Lower lobe of right lung (tissue), 2 donors: ENCODE data around the gene ZBTB45. TPM values are rescaled to one million over a fixed set of nuclear protein-coding genes. Genes with fewer than 3 reads are reported as not detected.

ENCODE experiments used
- ATAC-seq, 2 donors: fragments of 200-7000 bp; cut with Tn5 transposase; one replicate each; pipeline ENCODE4 v1.9.1; 2020 to 2022; ENCODE audit warnings: mild to moderate bottlenecking in 2 of 2, moderate library complexity in 2 of 2
- DNase-seq: peaks from one replicate; pipeline ENCODE4 v3.0.0-alpha.2; 2020
- H3K27ac ChIP-seq: fragments of 200-600 bp; one replicate; pipeline ENCODE4 v1.8.0; 2022
- H3K27me3 ChIP-seq: fragments of 200-600 bp; one replicate; pipeline ENCODE4 v1.8.0; 2022; ENCODE audit warnings: low read depth
- H3K36me3 ChIP-seq: fragments of 200-600 bp; one replicate; pipeline ENCODE4 v1.8.0; 2022; ENCODE audit warnings: mild to moderate bottlenecking
- H3K4me1 ChIP-seq: fragments of 200-600 bp; one replicate; pipeline ENCODE4 v1.8.0; 2022
- H3K4me3 ChIP-seq: fragments of 200-600 bp; one replicate; pipeline ENCODE4 v1.8.0; 2022; ENCODE audit warnings: mild to moderate bottlenecking
- H3K9me3 ChIP-seq: fragments of 200-600 bp; one replicate; pipeline ENCODE4 v1.8.0; 2022
- CTCF ChIP-seq: fragments of 200-600 bp; IDR thresholded peaks from one replicate; pipeline ENCODE4 v1.8.0; 2022; ENCODE audit warnings: antibody characterized with exemption, mild to moderate bottlenecking
- intact Hi-C: fragments of 100-400 bp; cut with DNase I; formaldehyde crosslinking; loops from one replicate; pipeline ENCODE4 v1.11.0; 2022
- total RNA-seq: library from RNA; stranded (reverse); fragmentation: NEBNext Ultra II Directional; extraction: Animal tissue kit (Norgen Biotek cat#: 25700); gene quantifications from one replicate; pipeline ENCODE4 v1.2.1, GENCODE V29; 2021
- donor health status: DM: no; HTN: yes; CAD: no; lungs with severe emphysema.

Gene ZBTB45
- total RNA-seq, 1 donor from 2014 or later: 14.1 TPM

GRCh38 chr19:58559275-58560006 lies 39.8 kb upstream of the ZBTB45 start:
- Histone ChIP-seq H3K27me3 (peaks cover 6% of the 10 kb centered on the region), H3K4me3 (peak overlapping the region; percentile 66), H3K27ac (peak overlapping the region; percentile 99), H3K9me3 (no peaks in the 10 kb centered on the region), H3K36me3 (peaks cover 19% of the 10 kb centered on the region), H3K4me1 (peaks cover 47% of the 10 kb centered on the region)
- intact Hi-C loops: no loop called here
- no peak for TF ChIP-seq CTCF
- DNase-seq: peak; percentile 93
- peak; percentile 77 to 78 for ATAC-seq

- peaks cover 54% of the 10 kb centered on the region for H3K4me1 ChIP-seq
- H3K27me3 ChIP-seq: peaks cover 6% of the 10 kb centered on the region
- peak overlapping the region; percentile 99 for H3K27ac ChIP-seq
- ATAC-seq (peak; percentile 87 to 90), DNase-seq (peak; percentile 99)
- peaks cover 20% of the 10 kb centered on the region for H3K36me3 ChIP-seq
- no peak for TF ChIP-seq CTCF
- intact Hi-C loops: no loop called here
- H3K9me3 ChIP-seq: no peaks in the 10 kb centered on the region
- H3K4me3 ChIP-seq: peak overlapping the region; percentile 66
These were observed 39.1 kb upstream of the ZBTB45 start for GRCh38 chr19:58558623-58559274.

DNA sequence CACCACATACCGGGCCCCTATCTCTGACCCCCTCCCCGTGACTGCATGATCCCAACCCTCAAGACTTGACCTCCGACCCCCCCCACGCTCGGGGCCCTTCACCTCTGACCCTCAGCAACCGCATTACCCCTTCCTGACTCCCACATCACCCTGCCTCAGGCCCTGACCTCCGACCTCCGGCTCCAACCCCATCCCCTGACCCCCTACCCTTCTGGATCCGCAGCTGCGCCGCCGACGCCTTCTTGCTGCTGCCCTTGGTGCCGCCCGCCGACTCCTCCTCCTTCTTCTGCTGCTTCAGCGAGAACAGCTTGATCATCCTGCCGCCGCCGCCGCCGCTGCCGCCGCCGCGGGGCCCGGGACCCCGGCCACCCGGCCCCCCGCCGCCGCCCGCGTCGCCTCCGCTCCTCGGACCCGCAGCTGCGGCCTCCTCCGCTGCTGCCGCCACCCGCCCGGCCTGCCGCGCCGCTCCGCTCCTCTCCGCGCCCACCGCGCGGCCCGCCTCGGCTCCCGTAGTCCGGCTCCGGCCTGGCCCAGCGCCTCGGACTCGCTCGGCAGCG lies 38.5 kb upstream of the ZBTB45 start, which contains the start of gene UBE2M:
UBE2M (minus strand) TSS at position 546 of the 557 bp plus-strand sequence; CDS start at position 316, 230 bp downstream.
- TF ChIP-seq CTCF: no peak
- Histone ChIP-seq H3K36me3 (peaks cover 27% of the 10 kb centered on the region), H3K4me3 (peak within 1 kb of the TSS; percentile 66), H3K27ac (peak within 1 kb of the TSS; percentile 99), H3K4me1 (peaks cover 57% of the 10 kb centered on the region), H3K27me3 (peaks cover 6% of the 10 kb centered on the region), H3K9me3 (no peaks in the 10 kb centered on the region)
- ATAC-seq (no peak), DNase-seq (peak; percentile 83)
- intact Hi-C loops: no loop called here

DNA sequence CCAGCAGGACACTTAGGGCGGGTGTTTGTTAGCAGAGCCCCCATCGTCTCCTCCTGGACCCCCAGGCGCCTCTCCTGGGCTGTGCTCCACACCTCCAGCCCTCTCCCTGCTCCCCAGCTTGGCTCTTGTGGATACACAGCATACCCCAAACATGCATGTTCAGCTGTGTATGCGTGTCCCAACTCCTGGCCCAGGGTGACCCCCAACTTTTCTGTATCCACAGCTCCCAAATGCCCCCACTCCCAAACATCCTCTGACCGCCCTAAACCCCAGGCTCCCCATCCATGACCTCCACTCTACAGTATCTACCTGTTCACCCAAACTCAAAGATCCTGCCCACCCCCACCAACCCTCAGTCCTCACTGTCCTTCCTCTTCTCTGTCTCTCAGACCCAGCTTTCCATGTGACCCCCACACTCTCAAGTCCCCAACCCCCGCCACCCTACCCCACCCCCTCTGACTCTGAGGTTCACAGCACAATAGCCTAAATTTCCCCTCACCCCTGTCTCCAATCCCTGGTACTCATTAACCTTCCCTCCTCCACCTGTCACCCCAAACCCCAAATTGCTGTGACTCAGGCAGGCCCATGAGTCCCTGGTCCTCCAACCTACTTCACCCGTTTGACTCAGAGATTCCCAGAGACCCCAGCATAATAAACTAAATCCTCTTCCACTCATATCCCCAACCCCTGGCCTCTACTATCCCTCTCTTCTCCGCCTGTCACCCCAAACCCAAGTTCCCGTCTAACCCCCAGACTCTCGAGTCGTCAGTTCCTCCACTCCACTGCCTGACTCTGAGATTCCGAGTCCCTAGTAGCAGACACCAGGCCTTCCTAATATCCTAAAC lies 37.8 kb upstream of the ZBTB45 start:
- Histone ChIP-seq H3K4me3 (peak overlapping the region; percentile 66), H3K9me3 (no peaks in the 10 kb centered on the region), H3K27me3 (peaks cover 3% of the 10 kb centered on the region), H3K4me1 (peaks cover 50% of the 10 kb centered on the region), H3K27ac (peak overlapping the region; percentile 99), H3K36me3 (peaks cover 34% of the 10 kb centered on the region)
- no peak for DNase-seq
- intact Hi-C loops: no loop called here
- TF ChIP-seq CTCF: no peak
- no peak for ATAC-seq

- Histone ChIP-seq H3K36me3 (peaks cover 41% of the 10 kb centered on the region), H3K4me3 (peak overlapping the region; percentile 66), H3K27ac (peak overlapping the region; percentile 99), H3K9me3 (no peaks in the 10 kb centered on the region), H3K4me1 (peaks cover 42% of the 10 kb centered on the region), H3K27me3 (no peaks in the 10 kb centered on the region)
- intact Hi-C loops: no loop called here
- no peak for DNase-seq
- no peak for ATAC-seq
- TF ChIP-seq CTCF: no peak
These were observed 37.1 kb upstream of the ZBTB45 start for GRCh38 chr19:58556622-58557220.
